NCI-H2171 treated with DMSO at 0.1 percent for 48 hours (cell line): ENCODE measurements around the gene GPR171.
"Not testable (repeated sequence)": the region's sequence is repeated elsewhere in the genome, so short reads cannot be mapped to it uniquely, and the experiment has no call there.

Experiments
- DNase-seq: peaks from one replicate; lab custom pipeline; 2025; lab: John Stamatoyannopoulos, UW

Gene GPR171, protein sequence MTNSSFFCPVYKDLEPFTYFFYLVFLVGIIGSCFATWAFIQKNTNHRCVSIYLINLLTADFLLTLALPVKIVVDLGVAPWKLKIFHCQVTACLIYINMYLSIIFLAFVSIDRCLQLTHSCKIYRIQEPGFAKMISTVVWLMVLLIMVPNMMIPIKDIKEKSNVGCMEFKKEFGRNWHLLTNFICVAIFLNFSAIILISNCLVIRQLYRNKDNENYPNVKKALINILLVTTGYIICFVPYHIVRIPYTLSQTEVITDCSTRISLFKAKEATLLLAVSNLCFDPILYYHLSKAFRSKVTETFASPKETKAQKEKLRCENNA

DNA sequence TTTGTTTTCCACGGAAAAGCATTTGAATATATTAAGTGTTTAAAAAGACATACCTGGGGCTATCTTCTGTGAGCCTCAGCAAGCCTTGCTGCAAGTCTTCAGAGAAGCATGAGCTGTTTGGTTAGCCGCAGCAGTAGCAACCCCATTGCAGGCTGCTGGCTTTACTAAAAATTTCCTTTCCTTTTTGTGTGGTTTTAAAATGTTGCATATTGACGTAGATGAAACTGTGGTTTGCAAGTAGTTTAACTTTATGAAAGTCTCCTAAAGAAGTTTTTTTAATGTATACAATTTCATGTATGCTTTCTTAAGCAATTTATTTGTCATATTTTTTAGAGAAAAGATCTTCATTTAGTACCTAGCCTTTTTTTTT is at the start of gene GPR171:
Gene GPR171 (minus strand): TSS at position 166 of the 370 bp plus-strand sequence. CDS start 3,830 bp downstream, outside the sequence.
- DNase-seq = no peak

DNA sequence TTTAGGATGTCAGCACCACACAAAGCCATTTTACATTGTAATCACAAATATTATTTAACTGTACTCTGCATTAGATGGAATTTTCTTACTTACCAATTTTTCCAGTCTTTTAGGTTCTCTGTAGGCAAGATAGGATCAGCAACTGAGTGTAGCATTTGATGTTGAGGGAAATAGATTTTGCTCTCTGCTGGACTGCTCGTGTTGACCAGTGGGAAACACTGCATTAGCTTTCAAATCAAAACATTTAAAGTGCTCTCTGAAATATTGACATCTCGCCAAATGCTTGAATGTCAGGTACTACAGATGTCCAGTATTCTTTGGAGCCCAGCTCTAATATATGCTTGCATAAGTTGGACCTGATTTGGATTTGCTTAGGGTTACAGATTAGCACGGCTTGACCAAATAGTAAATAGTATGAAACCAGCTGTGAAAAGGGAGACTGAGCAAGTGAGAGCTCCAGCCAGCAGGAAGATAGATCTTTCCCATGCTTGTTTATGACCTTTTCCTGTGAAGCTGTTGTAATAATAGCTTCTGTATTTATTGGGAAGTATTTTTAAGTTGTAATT is 45.8 kb upstream of the GPR171 start:
- no peak for DNase-seq

DNA sequence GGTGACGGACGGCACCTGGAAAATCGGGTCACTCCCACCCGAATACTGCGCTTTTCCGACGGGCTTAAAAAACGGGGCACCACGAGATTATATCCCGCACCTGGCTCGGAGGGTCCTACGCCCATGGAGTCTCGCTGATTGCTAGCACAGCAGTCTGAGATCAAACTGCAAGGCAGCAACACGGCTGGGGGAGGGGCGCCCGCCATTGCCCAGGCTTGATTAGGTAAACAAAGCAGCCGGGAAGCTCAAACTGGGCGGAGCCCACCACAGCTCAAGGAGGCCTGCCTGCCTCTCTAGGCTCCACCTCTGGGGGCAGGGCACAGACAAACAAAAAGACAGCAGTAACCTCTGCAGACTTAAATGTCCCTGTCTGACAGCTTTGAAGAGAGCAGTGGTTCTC is 39.0 kb upstream of the GPR171 start:
- not testable (repeated sequence) for DNase-seq

DNA sequence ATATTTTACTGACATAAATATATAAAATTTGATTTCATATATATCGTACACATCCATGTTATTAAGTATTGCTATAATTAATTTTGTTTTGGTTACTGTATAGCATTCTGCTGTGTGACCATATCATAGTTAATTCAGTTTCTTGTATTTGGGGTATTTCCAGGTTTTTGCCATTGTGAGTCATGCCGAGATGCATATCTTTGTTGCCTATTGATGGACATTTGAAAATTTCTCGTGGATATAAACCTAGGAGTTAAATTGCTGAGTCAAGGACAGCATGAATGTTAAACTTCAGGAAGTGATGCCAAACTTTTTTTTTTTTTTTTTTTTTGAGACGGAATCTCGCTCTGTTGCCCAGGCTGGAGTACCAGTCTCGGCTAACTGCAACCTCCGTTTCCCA is 33.7 kb upstream of the GPR171 start:
- no peak for DNase-seq

DNA sequence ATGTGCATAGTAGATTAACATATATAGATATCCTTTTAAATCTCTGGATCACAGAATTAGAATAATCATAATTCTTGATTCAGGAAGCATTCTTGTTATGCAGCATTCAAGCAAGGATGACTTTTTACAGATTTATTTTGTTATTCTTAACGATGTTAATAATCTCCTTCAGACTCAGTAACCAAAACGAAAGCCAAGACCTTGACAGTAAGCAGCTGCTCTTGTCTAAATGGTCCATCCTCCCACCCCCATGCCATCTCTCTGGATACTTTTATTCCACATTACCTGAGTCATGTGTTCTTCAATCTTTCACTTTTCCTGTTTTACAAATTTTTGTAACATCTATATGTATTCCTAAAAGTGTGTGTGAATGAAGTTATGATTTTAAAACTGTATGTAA is 33.3 kb upstream of the GPR171 start:
- no peak for DNase-seq

DNA sequence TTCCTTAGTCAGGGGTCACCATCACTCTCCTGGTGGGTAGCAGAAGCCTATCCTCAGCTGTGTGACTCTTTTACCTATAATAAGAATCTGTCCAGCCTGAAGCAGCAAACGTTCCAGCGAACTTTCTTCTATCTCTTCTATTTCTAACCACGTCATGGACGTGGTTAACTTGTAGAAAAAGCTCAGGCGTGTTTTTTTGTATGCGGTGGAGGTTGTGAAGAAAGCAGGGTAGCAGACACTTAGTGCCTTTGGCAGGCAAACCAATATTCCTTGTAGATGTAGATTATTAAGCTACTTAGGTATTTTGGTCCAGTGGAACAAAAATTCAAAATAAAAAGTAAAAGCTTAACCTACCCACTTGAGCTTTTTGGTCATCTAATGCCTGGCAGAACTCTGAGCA is 31.8 kb upstream of the GPR171 start:
- no peak for DNase-seq

DNA sequence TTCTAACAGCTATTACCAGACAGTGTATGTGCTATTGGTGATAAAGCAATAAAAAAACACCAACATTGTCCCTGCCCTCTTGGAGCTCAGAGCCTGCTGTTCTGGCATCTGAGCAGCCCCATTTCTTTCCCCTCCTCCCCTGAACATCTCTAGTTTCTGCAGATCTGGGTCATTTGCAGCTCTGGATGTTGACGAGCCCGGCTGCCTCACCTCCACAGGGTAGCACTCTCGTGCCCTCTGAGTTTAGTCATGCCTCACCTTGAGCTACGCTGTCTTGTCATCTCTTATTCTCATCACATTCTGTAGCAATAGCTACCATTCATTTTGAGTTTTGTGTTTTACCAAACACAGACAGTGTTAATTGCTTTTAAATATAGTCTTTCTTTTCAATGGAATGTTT is 30.0 kb upstream of the GPR171 start:
- DNase-seq = no peak

DNA sequence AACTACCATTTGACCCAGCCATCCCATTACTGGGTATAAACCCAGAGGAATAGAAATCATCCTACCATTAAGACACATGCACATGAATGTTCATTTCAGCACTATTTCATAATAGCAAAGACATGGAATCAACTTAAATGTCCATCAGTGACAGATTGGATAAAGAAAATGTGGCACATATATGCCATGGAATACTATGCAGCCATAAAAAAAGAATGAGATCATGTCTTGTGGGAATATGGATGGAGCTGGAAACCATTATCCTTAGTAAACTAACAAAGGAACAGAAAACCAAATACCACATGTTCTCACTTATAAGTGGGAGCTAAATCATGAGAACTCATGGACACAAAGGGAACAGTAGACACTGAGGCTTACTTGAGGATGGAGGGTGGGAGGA is 29.4 kb upstream of the GPR171 start:
- DNase-seq = not testable (repeated sequence)

DNA sequence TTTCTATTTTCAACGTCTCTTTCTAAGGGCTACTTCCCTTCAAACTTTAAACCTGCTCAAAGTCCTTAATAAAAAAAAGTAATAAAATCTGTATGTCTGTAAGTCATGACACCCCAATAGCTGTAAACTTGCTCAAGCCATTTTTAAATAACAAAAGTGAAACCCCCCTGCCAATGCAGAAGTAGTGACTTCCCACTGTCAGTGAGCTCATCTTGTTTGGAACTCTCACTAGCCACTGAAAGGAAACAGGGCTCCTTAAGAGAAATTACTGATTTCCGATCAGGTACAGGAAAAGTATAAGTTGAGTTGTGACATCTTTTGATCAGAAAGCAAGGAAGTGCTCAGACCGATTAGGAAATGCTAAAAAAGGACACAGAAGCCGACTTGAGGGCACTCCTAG is 27.6 kb upstream of the GPR171 start:
- no peak for DNase-seq

DNA sequence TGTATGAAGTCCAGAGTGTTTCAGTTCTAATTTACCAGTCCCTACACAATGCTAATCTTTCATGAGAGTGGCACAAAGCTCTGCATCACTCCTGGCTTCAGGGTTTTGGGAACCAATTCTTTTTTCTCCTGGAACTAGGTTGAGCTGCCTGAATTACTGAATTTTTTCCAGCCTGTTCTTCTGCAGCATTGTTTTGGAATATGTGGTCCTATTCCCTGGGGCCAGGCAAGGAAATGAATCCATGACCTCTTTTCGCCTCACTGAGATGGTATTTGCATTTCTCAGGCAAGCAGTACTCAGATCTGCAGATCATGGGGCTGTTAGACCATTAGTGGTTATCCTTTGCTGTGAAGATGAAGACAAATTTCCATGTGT is 25.6 kb upstream of the GPR171 start:
- peak; percentile 16 for DNase-seq

DNA sequence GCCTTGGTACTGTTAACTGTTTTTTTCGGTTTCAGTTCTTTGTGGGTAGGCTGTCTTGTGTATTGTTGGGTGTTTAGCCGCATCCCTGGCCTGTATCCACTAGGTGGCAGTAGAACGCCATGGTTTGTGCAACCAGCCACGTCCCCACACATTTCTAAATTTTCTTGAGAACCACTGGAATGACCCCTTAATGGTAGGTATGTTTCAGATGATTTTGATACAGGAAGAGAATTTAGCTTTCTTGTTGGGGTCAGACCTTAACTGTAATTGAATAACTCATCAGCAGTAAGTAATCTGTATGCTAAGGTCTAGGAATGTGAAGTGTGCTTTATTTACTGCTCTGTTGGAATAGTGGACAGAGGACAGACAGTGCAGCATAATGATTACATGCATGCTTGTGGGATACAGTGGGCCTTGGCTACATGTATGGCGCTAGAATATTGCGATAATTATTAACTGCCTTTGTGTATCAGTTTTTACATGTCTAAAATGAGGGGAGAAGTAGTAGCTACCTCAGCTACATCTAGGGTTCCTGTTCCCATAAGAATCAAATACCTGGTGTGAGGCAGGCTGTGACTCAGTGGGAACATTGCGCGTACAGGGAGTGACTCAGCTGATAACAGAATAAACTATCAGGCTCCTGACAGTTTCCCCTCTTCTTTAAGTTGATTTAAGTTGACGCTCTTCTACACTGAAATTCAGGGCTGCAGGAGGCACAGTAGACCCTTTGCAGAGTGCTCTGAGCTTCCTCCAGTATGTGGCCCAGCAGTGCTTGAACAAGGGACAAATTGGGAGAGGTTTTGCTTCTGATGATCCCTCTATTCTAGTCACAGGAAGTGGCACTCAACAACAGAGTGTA is 25.0 kb upstream of the GPR171 start:
- peak; percentile 66 for DNase-seq

DNA sequence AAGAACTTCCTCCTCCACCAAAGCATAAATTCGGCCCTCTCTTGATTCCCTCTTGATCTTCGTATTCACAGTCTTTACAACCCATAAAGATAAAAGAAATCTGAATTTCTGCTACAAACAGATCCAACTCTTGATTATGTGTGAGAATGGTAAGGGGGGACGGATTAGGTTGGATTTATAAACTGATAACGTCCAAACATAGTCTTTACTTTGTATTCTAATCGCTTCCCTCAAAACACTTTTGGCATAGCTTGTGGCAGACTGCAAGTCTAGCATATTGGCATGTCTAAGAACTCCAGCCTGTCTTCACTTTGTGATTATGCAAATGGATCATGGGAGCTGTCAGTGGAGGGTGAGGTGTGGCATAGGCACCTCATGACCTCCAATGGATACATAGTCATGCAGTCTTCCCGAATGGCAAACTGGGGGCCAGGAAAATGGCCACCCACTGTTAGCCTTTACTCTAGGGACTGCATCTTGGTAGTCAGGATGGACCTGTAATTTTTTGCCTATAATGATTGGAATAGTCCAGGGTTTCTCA is 24.3 kb upstream of the GPR171 start:
- no peak for DNase-seq

DNA sequence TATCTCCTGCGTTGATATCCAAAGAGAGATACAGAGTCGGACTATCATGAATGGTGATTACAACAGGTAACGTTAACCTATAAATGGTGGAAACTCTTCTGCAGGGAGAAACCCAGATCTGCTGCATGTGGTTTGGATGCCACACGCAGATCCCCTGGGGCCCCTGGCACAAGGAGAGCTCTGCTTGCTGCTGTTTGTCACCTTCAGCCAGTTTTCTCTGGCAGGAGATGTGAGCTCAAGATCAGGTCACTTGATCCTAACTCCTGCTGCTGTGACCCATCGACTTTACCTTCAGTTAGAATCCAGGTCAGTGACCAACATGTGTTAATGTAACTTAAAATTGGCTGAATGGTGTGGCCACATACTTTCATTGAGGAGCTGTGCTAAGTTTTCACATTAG is 23.8 kb upstream of the GPR171 start:
- DNase-seq = no peak

DNA sequence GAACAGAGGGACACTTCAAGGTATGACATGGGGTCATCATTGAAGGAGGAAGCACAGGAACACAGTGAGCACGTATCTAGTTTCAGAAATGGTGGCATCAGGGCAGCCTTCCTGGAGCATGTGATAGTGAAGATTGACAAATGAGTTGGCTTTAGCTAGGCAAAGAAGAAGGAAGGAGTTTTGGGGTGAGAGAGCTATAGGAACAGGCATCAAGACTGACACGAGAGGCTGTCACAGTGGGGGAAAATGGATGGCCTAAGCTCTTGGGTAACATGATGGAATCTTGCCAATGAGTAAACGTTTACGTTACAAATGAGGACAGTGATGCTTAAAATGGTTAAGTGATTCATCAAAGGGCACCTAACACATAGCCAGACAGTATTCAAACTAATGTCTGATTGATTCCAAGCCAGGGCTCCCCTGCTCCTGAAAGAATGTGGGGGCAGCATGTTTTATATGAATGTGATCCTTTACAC is 23.1 kb upstream of the GPR171 start:
- peak; percentile 11 for DNase-seq

DNA sequence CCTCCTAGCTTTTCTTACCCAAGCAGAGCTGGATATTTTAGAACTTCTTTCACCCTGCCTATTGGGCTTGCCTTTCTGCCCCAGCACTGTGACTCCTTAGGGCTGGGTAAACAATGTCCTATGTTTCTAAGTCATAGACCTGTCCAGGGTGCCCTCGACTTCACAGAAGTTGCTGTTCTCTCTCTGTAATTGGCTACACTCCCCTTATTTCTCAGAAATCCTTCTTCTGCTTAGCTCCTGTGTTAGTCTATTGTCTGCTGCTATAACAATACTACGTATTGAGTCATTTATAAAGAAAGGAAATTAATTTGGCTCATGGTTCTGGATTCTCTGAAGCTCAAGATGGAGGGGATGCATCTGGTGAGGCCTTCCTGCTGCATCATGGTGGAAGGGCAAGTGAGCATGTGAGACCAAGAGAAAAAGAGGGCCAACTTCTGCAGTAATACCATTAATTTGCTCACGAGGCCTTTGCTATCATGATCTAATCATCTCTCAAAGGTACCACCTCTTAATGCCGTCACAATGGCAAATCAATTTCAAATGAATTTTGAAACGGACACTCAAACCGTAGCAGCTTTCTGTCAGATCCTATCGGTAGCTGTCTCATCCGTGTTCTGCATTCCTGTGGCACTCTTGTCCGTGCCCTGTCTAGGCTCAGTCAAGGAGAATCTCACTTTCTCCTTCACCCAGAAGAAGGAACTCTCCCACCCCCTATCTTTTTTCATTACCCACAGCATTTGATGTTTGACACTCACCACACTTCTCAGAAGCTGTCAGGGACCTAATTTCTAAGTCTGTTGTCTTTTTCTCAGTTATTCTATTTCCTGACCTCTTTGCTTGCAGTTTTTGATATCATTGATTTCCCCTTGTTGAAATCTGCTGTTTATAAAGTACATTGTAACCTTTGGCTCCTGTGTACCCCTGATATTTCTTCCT is 22.3 kb upstream of the GPR171 start:
- DNase-seq = no peak

DNA sequence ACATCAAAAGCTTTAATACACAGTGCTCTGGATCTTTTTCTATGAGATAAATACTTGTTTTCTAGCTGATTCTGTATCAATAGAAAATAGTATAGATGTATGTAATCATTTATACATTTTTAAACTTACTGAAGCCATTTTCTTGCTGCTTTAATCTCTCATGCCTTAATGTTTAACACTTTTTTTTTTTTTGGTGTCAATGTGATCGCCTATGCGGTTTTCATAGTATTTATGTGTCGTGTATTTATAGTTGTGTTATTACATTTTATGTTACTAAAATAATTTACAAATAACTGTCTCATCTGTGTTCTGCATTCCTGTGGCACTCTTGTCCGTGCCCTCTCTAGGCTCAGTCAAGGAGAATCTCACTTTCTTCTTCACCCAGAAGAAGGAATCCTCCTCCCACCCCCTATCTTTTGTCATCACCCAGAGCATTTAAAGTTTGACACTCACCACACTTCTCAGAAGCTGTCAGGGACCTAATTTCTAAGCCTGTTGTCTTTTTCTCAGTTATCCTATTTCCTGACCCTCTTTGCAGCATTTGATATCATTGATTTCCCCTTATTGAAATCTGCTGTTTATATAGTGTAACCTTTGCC is 21.4 kb upstream of the GPR171 start:
- no peak for DNase-seq

DNA sequence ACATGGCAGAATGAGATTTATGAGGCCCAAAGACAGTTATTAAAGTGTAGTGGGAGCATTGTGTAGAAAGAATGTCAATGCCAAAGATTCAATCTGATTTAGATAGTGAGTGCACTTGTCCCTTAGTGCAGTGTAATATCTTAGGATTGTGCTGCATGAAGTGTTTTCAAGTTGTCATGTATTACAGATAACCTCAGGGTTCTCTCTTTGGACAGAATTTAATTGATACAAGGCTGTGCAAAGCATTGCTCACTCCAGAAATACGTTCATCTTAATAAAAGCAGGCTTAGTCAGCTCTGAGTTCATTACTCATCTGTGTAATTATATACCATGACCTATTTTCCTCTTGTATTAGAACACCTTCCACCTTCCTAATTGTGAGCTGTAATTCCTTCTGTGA is 16.0 kb upstream of the GPR171 start:
- DNase-seq = no peak

DNA sequence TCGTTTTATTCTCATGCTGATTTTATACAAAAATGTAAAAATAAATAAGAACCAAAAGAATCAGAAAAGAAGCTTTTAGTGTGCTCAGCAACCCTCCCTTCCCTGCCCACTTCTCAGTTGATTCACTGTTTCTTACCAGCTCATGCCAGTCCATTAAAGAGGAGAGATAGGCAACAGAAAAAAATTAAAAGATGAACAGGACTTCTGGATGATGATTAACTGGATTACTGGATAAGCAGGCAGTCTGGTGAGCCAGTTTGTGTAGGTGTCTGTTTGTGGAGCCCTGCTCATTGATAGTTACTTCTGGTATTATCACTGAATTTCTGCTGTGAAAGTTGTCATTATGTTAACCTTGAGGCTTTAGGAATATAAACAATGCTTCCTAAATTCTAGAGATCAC is 15.1 kb upstream of the GPR171 start:
- DNase-seq = no peak

DNA sequence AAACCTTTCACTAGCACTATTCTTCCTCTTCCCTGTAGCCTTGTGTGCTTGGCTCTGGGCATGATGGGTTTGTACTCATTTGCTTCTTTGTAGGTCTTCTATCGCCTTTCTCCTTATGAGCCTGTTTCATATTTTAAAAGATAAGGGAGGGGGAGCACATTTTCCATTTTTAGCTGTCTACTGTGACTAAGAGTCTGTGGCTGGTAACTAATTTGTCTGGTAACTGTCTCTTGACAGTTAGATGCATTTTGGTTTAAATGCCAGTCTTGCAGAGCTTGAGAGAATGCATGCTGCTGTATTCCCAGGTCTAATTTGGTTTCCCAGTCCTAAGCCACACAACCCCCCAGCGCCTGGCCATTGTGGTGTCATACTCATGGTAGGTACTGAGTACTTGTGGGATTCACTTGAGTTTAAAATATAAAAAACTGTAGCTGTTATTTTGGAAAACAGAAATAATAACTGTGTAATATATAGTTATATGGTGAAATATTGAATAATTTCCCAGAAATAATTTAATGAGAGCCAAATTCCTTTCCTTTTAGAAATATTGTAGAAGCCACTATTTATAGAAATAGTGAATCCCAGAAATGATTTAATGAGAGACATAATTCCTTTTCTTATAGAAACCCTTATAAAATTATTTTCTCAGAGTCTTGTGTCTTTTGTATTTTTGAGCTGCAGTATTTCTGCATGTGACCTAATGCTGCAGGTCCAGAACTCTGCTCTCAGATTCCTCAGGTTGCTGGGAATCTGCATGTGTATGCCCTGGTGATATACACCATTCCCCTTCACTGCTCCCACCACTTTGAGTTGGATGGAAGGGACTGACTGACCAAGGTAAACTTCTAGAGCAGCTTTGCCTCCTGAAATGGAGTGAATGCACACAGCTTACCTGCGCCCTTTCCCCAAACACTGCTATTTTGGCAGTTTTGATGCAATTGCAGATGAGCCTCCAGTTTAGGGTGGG is 13.9 kb upstream of the GPR171 start:
- no peak for DNase-seq

DNA sequence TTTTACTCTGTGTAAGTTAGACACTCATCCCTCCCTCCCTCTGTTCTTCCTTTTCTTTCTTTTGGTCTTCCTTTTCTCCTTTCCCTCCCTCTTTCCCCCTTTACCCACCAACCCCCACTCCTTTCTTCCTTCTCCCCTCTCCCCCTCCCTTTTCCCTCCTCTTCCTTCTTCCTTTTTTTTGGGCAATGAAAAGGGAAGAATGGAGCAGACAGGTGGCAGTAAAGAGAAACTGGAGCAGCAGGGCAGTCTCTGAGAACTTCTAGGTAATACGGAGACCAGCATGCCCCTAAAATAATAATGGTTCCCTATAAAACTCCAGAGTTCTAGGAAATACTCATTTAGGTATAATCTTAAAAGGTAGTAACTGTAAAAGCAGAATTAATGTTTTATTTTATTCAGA is 11.4 kb upstream of the GPR171 start:
- DNase-seq = no peak
